PC-9 (cell line): ENCODE results near the gene DDIT4. TPM values are rescaled to one million over a fixed set of nuclear protein-coding genes. Genes with fewer than 3 reads are reported as not detected.
A peak's percentile ranks its signal among the peaks of the same experiment; 100 is the strongest.
"Not testable (repeated sequence)": the region's sequence is repeated elsewhere in the genome, so short reads cannot be mapped to it uniquely, and the experiment has no call there.

Experiments
- BruUV-seq: library from RNA; stranded (reverse); fragments of 400-500 nt; replicated peaks from 2 replicates; lab custom pipeline; 2021; lab: Mats Ljungman, UMichigan
- CTCF ChIA-PET: fragments of 300-600 bp; sonication (Branson Sonifier 250); formaldehyde crosslinking; loops from one replicate; lab custom pipeline; 2022; ENCODE audit warnings: antibody characterized with exemption; lab: Charles Lee
- POLR2A ChIA-PET: fragments of 300-600 bp; sonication (Branson Sonifier 250); formaldehyde crosslinking; loops from one replicate; lab custom pipeline; 2022; ENCODE audit warnings: antibody characterized with exemption; ENCODE audit not compliant: unreplicated experiment; lab: Charles Lee
- DNase-seq, 2 experiments: peaks; one replicate each; pipeline versions ENCODE4 v3.0.0 to v3.0.0-alpha.2; 2015 to 2022; ENCODE audit warnings: mixed read lengths in 1 of 2
- H2AFZ ChIP-seq: fragments of 200-600 bp; sonication (generic); 2 replicates; pipeline ENCODE4 v1.8.1; 2017; ENCODE audit warnings: antibody characterized with exemption
- H3F3A ChIP-seq: fragments of 200-600 bp; sonication (generic); 2 replicates; pipeline ENCODE4 v1.8.1; 2017; ENCODE audit warnings: antibody characterized with exemption, mild to moderate bottlenecking, low read depth; ENCODE audit not compliant: insufficient read depth
- H3K27ac ChIP-seq: fragments of 200-600 bp; sonication (generic); 2 replicates; pipeline ENCODE4 v1.6.1; 2016; ENCODE audit warnings: mixed run types
- H3K27me3 ChIP-seq: fragments of 200-600 bp; sonication (generic); 2 replicates; pipeline ENCODE4 v1.6.1; 2016; ENCODE audit warnings: low read depth, mixed run types; ENCODE audit not compliant: insufficient read depth
- H3K36me3 ChIP-seq: fragments of 200-600 bp; sonication (generic); 2 replicates; pipeline ENCODE4 v1.6.1; 2016; ENCODE audit warnings: low read depth, mixed run types
- H3K4me1 ChIP-seq: fragments of 200-600 bp; sonication (generic); replicated peaks from 2 replicates; pipeline ENCODE4 v1.6.1; 2016; ENCODE audit warnings: mixed run types; ENCODE audit not compliant: insufficient read depth
- H3K4me2 ChIP-seq: fragments of 200-600 bp; sonication (generic); 2 replicates; pipeline ENCODE4 v1.6.1; 2017; ENCODE audit warnings: mixed run types
- H3K4me3 ChIP-seq: fragments of 200-600 bp; sonication (generic); 2 replicates; pipeline ENCODE4 v1.6.1; 2016; ENCODE audit warnings: mixed run types
- H3K79me2 ChIP-seq: fragments of 200-600 bp; sonication (generic); 2 replicates; pipeline ENCODE4 v1.6.1; 2017; ENCODE audit warnings: low read depth, mixed run types
- H3K9me2 ChIP-seq: fragments of 200-600 bp; sonication (generic); 2 replicates; pipeline ENCODE4 v1.8.1; 2017; ENCODE audit warnings: mild to moderate bottlenecking; ENCODE audit not compliant: insufficient read depth
- H3K9me3 ChIP-seq: fragments of 200-600 bp; sonication (generic); 2 replicates; pipeline ENCODE4 v1.8.1; 2016; ENCODE audit warnings: low read depth; ENCODE audit not compliant: insufficient read depth
- H4K20me1 ChIP-seq: fragments of 200-600 bp; sonication (generic); 2 replicates; pipeline ENCODE4 v1.8.1; 2017; ENCODE audit not compliant: insufficient read depth
- CTCF ChIP-seq: fragments of 200-600 bp; sonication (generic); conservative IDR thresholded peaks from 2 replicates; pipeline ENCODE4 v1.6.1; 2017; ENCODE audit warnings: mixed run types, antibody characterized with exemption, mild to moderate bottlenecking, moderate library complexity
- EZH2 ChIP-seq: fragments of 200-600 bp; sonication (generic); IDR thresholded peaks from 2 replicates; pipeline ENCODE4 v1.8.0; 2017; ENCODE audit warnings: antibody characterized with exemption, low read depth
- intact Hi-C: fragments of 100-400 bp; cut with micrococcal nuclease; formaldehyde crosslinking; loops from one replicate; pipeline ENCODE4 v1.10.0; 2022; ENCODE audit not compliant: unreplicated experiment
- total RNA-seq: library from RNA; stranded (reverse); gene quantifications from 2 replicates; pipeline ENCODE4 v1.2.3, GENCODE V29; 2021

The DDIT4 gene
- total RNA-seq, 1 experiment from 2014 or later, result 212 TPM

DNA sequence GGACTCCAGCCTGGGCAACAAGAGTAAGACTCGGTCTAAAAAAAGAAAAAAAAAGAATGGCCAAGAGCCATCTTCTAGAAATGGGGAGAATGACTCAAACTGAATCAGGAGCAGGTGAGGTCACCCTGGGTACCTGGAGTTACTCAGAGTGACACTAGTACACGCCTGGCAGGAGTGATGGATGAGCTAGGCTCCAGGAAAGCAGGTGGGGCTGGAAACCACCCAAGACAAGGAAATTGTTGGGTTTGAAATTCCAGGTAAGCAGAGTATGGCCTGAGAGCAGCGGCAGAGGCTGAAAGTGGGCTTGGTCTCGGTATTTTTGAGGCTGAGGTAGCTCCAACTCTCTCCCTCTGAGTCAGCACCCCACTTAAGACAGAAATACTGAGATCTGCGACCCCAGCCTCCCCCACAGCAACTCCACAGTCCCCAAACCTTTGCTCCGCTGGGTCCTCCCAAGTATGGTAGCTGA, 18.5 kb downstream of the DDIT4 start:
- peaks cover 54% of the 10 kb centered on the region for H3K4me1 ChIP-seq
- ChIA-PET CTCF (interaction anchor here (0.6 to 1.3 kb wide), 3 partner anchors 12 to 438 kb away, joined by 3 to 11 read pairs (median 7); no protein-coding TSS in a partner anchor), POLR2A (interaction anchor here (0.5 to 1.0 kb wide), 9 partner anchors 15 to 623 kb away, joined by 3 to 20 read pairs (median 4); partner anchors contain the start of gene DDIT4)
- peak overlapping the region; percentile 8; the same call in 1 of the 2 replicates for H3K4me3 ChIP-seq
- no peaks in the 10 kb centered on the region for H3K27me3 ChIP-seq
- intact Hi-C loops, result loop anchor here (1.0 kb wide), 2 partner anchors 19 to 28 kb away; partner anchors contain the start of gene DDIT4
- peaks cover 12% of the 10 kb centered on the region; the same call in 1 of the 2 replicates for H3K79me2 ChIP-seq
- H3F3A ChIP-seq, result peaks cover 42% of the 10 kb centered on the region
- H3K9me2 ChIP-seq, result no peaks in the 10 kb centered on the region
- H2AFZ ChIP-seq, result no peak overlapping the region
- TF ChIP-seq CTCF (no peak), EZH2 (no peak)
- H3K4me2 ChIP-seq, result peak overlapping the region; percentile 66
- no peaks in the 10 kb centered on the region for H4K20me1 ChIP-seq
- DNase-seq, result peak; percentile 91 to 99
- no peaks in the 10 kb centered on the region for H3K9me3 ChIP-seq
- H3K27ac ChIP-seq, result peak overlapping the region; percentile 93
- no peaks in the 10 kb centered on the region for H3K36me3 ChIP-seq
- no TSS peak for BruUV-seq

DNA sequence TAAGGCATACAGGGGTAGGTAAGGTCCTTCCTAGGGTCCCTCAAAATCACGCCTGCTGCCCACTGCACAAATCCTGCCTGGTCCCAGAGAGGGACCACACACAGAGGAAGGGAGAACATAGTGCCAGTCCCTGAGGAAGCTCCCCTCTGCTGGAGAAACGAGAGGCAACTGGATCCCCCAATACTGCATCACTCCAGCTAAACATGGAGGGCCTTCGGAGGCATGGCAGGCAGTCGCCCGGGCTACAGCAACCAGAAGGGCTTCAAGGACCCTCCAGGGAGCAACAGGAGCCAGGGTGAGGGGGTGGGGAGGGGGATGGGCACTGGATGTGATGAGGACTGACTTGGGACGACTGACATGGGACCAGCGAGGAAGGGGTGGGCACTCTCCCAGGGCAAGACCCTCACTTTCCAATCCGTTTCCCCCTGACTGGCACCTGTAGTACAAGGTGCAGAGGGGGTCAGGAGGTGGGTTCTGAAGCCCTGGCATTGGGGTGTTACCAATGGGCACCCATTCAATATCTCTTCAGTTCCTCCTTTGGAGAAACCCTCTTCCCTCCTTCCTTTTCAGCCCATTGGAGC, 21.7 kb downstream of the DDIT4 start:
- no peaks in the 10 kb centered on the region for H3K9me3 ChIP-seq
- peaks cover 12% of the 10 kb centered on the region; the same call in 1 of the 2 replicates for H3K79me2 ChIP-seq
- intact Hi-C loops, result no loop called here
- no peak overlapping the region for H3K4me2 ChIP-seq
- H4K20me1 ChIP-seq, result no peaks in the 10 kb centered on the region
- H3K27ac ChIP-seq, result peak overlapping the region; percentile 89; the same call in 1 of the 2 replicates
- no TSS peak for BruUV-seq
- no peak for TF ChIP-seq CTCF
- TF ChIP-seq EZH2, result no peak
- H3K27me3 ChIP-seq, result no peaks in the 10 kb centered on the region
- H3K4me1 ChIP-seq, result peaks cover 66% of the 10 kb centered on the region
- H3F3A ChIP-seq, result peaks cover 59% of the 10 kb centered on the region
- no peak overlapping the region for H2AFZ ChIP-seq
- H3K36me3 ChIP-seq, result no peaks in the 10 kb centered on the region
- ChIA-PET POLR2A (no interaction called here), CTCF (no interaction called here)
- no peak for DNase-seq
- no peaks in the 10 kb centered on the region for H3K9me2 ChIP-seq
- no peak overlapping the region for H3K4me3 ChIP-seq

DNA sequence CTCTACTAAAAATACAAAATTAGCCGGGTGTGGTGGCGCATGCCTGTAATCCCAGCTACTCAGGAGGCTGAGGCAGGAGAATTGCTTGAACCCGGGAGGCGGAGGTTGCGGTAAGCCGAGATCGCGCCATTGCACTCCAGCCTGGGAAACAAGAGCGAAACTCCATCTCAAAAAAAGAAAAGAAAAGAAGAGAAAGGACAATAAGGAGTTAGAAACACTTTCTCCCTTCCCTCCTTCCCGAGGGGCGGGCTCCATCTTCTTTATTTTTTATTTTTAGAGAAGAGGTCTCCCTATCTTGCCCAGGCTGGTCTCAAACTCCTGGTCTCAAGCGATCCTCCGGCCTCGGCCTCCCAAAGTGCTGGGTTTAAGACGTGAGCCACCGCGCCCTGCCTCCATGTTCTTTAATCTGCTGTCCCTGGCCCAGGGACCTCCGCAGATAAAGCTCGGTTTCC, 23.1 kb downstream of the DDIT4 start:
- TSS peak; percentile 62 for BruUV-seq
- ChIA-PET POLR2A (interaction anchor here (0.7 to 1.1 kb wide), 4 partner anchors 23 to 1784 kb away, joined by 5 to 10 read pairs (median 6); partner anchors contain the start of gene DDIT4), CTCF (interaction anchor here (0.6 to 0.9 kb wide), 2 partner anchors 35 to 400 kb away, joined by 3 read pairs; no protein-coding TSS in a partner anchor)
- peaks cover 12% of the 10 kb centered on the region; the same call in 1 of the 2 replicates for H3K79me2 ChIP-seq
- H3K36me3 ChIP-seq, DNase-seq, H3K9me2 ChIP-seq, H3K9me3 ChIP-seq, H4K20me1 ChIP-seq, H3K27me3 ChIP-seq, intact Hi-C loops: not testable (repeated sequence)
- peak overlapping the region; percentile 66 for H3K4me3 ChIP-seq
- H2AFZ ChIP-seq, result peak overlapping the region; percentile 34; the same call in 1 of the 2 replicates
- peaks cover 59% of the 10 kb centered on the region for H3F3A ChIP-seq
- peak overlapping the region; percentile 91 for H3K4me2 ChIP-seq
- peak overlapping the region; percentile 89 for H3K27ac ChIP-seq
- peaks cover 53% of the 10 kb centered on the region for H3K4me1 ChIP-seq
